Gastrocnemius medialis (tissue), 4 donors: ENCODE data around the gene FBLN2.

Experiments used
- CTCF ChIP-seq, 5 experiments: fragments of 450-650 bp in 3 of 5; fragments of 200-600 bp in 2 of 5; sonication (generic) in 2 of 5; IDR thresholded peaks in 4 of 5; conservative IDR thresholded peaks in 1 of 5; 1 replicate in 4 of 5; 2 replicates in 1 of 5; pipeline ENCODE4 v1.5.1; 2016 to 2019; ENCODE audit warnings: antibody characterized with exemption in 5 of 5, mild to moderate bottlenecking in 3 of 5, moderate library complexity in 3 of 5
- POLR2A ChIP-seq, 2 donors: fragments of 450-650 bp; IDR thresholded peaks; one replicate each; pipeline ENCODE4 v1.6.1; 2017; ENCODE audit warnings: antibody characterized with exemption in 2 of 2, mild to moderate bottlenecking in 2 of 2, moderate library complexity in 2 of 2

GRCh38 chr3:13626915-13627460 lies 78.1 kb downstream of the FBLN2 start:
- TF ChIP-seq CTCF (IDR thresholded peaks at IDR 0.05 in 4 of 5, conservative IDR thresholded peaks at IDR 0.05 in 1 of 5) (no peak), POLR2A (IDR thresholded peaks at IDR 0.05) (no peak)
